Vagina (tissue), 2 donors: ENCODE measurements around the gene MGMT. TPM values are rescaled to one million over a fixed set of nuclear protein-coding genes. Genes with fewer than 3 reads are reported as not detected.
A peak's percentile ranks its signal among the peaks of the same experiment; 100 is the strongest.

ENCODE experiments used
- DNase-seq, 2 donors: peaks; one replicate each; pipeline ENCODE4 v3.0.0-alpha.2; 2017; ENCODE audit errors: extremely low spot score in 2 of 2
- H3K27ac ChIP-seq: fragments of 200-600 bp; sonication (generic); one replicate; pipeline ENCODE4 v1.5.1; 2019
- H3K27me3 ChIP-seq: fragments of 200-600 bp; sonication (generic); one replicate; pipeline ENCODE4 v1.5.1; 2019
- H3K36me3 ChIP-seq, 2 donors: fragments of 200-600 bp; sonication (generic); one replicate each; pipeline ENCODE4 v1.5.1; 2017 to 2019
- H3K4me1 ChIP-seq: fragments of 200-600 bp; sonication (generic); one replicate; pipeline ENCODE4 v1.5.1; 2019
- H3K4me3 ChIP-seq, 2 donors: fragments of 200-600 bp; sonication (generic); 1 replicate in 1 of 2; 2 replicates in 1 of 2; pipeline ENCODE4 v1.5.1; 2016 to 2019
- H3K9me3 ChIP-seq: fragments of 200-600 bp; sonication (generic); one replicate; pipeline ENCODE4 v1.5.1; 2019
- POLR2A ChIP-seq, 2 donors: fragments of 450-650 bp; IDR thresholded peaks; one replicate each; pipeline ENCODE4 v1.6.1; 2017; ENCODE audit warnings: antibody characterized with exemption in 2 of 2, mild to moderate bottlenecking in 2 of 2, moderate library complexity in 2 of 2
- POLR2AphosphoS5 ChIP-seq, 2 donors: sonication (generic); formaldehyde crosslinking; IDR thresholded peaks; one replicate each; pipeline ENCODE4 v1.9.0; 2017; ENCODE audit warnings: antibody characterized with exemption in 2 of 2, mild to moderate bottlenecking in 2 of 2, low read depth in 1 of 2; ENCODE audit not compliant: insufficient read depth in 1 of 2
- intact Hi-C: fragments of 100-400 bp; cut with DNase I; formaldehyde crosslinking; loops from one replicate; pipeline ENCODE4 v1.15.1; 2023
- total RNA-seq: library from RNA; depleted of rRNA; stranded (reverse); fragments of >200 nt; gene quantifications from one replicate; pipeline ENCODE4 v1.2.3, GENCODE V29; 2016
- TF ChIP-seq, protein P1 (sequence below), 3 experiments: fragments of 450-650 bp in 2 of 3; fragments of 200-600 bp in 1 of 3; sonication (generic) in 1 of 3; IDR thresholded peaks; one replicate each; pipeline ENCODE4 v1.5.1; 2017 to 2019; ENCODE audit warnings: antibody characterized with exemption in 3 of 3, mild to moderate bottlenecking in 2 of 3, moderate library complexity in 2 of 3

Gene MGMT
- total RNA-seq, 1 donor from 2014 or later, result 16.0 TPM

DNA sequence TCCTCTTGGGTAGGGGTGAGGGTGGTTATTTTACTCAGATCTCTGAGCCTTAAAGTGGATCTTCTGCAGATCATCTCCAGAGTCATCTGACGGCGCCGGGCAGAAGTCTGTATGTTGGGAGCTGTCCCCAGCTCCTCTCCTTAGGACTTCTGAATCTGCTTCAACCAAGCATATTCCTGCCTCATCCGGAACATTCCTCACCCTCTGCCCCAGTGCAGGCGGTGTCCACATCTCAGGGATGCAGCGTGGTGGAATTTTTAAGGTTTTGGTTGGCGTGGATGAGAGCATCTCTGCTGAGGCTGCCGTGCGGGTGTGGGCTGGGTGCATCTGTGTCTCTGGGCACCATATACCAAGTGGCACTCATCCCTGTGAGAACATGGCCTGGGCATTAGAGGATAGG lies 148.3 kb downstream of the MGMT start:
- TF ChIP-seq POLR2AphosphoS5 (IDR thresholded peaks at IDR 0.05; ENCODE audit: insufficient read depth in 1 of 2, low read depth in 1 of 2) (no peak), POLR2A (IDR thresholded peaks at IDR 0.05) (no peak)
- TF ChIP-seq, protein P1, sequence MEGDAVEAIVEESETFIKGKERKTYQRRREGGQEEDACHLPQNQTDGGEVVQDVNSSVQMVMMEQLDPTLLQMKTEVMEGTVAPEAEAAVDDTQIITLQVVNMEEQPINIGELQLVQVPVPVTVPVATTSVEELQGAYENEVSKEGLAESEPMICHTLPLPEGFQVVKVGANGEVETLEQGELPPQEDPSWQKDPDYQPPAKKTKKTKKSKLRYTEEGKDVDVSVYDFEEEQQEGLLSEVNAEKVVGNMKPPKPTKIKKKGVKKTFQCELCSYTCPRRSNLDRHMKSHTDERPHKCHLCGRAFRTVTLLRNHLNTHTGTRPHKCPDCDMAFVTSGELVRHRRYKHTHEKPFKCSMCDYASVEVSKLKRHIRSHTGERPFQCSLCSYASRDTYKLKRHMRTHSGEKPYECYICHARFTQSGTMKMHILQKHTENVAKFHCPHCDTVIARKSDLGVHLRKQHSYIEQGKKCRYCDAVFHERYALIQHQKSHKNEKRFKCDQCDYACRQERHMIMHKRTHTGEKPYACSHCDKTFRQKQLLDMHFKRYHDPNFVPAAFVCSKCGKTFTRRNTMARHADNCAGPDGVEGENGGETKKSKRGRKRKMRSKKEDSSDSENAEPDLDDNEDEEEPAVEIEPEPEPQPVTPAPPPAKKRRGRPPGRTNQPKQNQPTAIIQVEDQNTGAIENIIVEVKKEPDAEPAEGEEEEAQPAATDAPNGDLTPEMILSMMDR (IDR thresholded peaks at IDR 0.05), result no peak
- intact Hi-C loops, result no loop called here
- H3K36me3 ChIP-seq, result no peaks in the 10 kb centered on the region
- H3K4me1 ChIP-seq, result no peaks in the 10 kb centered on the region
- no peaks in the 10 kb centered on the region for H3K27me3 ChIP-seq
- H3K27ac ChIP-seq, result no peak overlapping the region
- peak in 1 of 2 donors; percentile 56 for DNase-seq
- no peak overlapping the region for H3K4me3 ChIP-seq
- no peaks in the 10 kb centered on the region for H3K9me3 ChIP-seq

DNA sequence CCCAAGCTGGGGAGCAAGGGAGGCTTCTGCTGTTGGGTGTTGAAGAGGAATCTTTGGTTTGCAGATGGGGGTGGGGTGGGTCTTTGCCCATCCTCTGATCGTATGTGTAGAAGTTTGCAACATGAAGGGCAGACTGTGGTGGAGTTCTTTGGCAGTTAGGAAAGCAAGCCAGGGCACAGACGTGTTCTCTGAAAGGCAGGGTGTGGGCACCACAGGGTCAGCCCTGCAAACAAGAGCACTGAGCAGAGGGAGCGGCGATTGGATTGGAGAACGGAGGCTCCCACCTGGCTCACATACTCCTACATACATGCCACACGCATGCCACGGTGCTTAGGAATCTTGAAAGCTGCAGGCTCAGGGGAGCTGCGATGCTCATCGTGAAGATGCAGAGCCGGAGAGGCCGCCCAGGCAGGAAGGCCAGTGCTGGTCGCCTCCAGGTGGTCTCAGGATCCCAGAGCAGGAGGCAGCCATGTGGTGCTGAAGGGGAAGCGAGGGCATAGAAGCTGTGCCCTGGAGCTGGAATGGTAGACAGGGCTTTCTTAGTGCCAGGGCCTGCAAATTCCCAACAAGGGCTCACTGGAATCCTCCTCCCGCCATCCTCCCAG lies 149.0 kb downstream of the MGMT start:
- intact Hi-C loops, result no loop called here
- DNase-seq, result peak in 1 of 2 donors; percentile 74
- Histone ChIP-seq H3K4me3 (no peak overlapping the region), H3K4me1 (no peaks in the 10 kb centered on the region), H3K27ac (no peak overlapping the region), H3K27me3 (no peaks in the 10 kb centered on the region), H3K36me3 (no peaks in the 10 kb centered on the region), H3K9me3 (no peaks in the 10 kb centered on the region)
- TF ChIP-seq POLR2AphosphoS5 (IDR thresholded peaks at IDR 0.05; ENCODE audit: insufficient read depth in 1 of 2, low read depth in 1 of 2), result no peak
- TF ChIP-seq POLR2A (IDR thresholded peaks at IDR 0.05), result no peak

DNA sequence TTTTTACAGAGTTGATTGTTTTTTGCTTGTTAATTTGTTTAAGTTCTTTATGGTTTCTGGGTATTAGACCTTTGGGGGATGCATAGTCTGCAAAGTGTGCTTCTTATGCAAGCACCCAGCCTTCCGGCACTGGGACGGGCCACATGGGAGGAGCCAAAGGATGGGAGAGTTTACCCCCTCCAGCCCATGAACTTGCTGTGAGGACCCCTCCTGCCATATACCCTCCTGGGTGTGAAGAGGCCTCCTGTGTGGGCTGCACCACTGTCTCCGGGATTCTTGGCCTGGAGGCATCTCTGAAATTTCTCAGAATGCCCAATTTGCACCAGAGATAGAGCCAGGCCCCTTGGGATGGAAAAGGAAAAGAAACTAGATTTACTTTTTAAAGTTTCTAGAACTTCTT lies 150.7 kb downstream of the MGMT start:
- no peaks in the 10 kb centered on the region for H3K9me3 ChIP-seq
- no peak overlapping the region for H3K4me3 ChIP-seq
- H3K27ac ChIP-seq, result no peak overlapping the region
- no peaks in the 10 kb centered on the region for H3K27me3 ChIP-seq
- TF ChIP-seq POLR2A (IDR thresholded peaks at IDR 0.05) (no peak), POLR2AphosphoS5 (IDR thresholded peaks at IDR 0.05; ENCODE audit: insufficient read depth in 1 of 2, low read depth in 1 of 2) (no peak)
- TF ChIP-seq, protein P1 (IDR thresholded peaks at IDR 0.05), result no peak
- DNase-seq, result peak in 1 of 2 donors; percentile 58
- intact Hi-C loops, result no loop called here
- H3K4me1 ChIP-seq, result no peaks in the 10 kb centered on the region
- no peaks in the 10 kb centered on the region for H3K36me3 ChIP-seq

DNA sequence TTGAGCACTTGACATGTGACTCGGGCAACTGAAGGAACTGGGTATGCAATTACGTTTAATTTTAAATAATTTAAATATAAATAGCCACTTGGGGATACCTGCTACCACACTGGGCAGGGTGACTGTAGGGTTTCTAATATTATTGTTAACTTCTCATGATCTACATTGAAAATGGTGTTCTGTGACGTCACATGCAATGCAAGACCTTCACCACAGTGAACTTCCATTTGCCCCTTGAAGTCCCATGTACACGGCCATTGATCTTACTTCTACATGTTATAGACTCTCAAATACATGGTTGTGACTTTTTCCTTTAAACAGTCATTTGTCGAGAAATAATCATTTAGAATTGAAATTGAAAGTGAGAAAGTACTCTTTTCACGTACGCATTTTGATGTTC lies 154.0 kb downstream of the MGMT start:
- Histone ChIP-seq H3K9me3 (no peaks in the 10 kb centered on the region), H3K27me3 (no peaks in the 10 kb centered on the region), H3K36me3 (no peaks in the 10 kb centered on the region), H3K4me3 (no peak overlapping the region), H3K27ac (no peak overlapping the region), H3K4me1 (no peaks in the 10 kb centered on the region)
- DNase-seq, result peak in 1 of 2 donors; percentile 18
- TF ChIP-seq POLR2A (IDR thresholded peaks at IDR 0.05) (no peak), POLR2AphosphoS5 (IDR thresholded peaks at IDR 0.05; ENCODE audit: insufficient read depth in 1 of 2, low read depth in 1 of 2) (no peak)
- TF ChIP-seq, protein P1 (IDR thresholded peaks at IDR 0.05), result no peak
- intact Hi-C loops, result no loop called here

DNA sequence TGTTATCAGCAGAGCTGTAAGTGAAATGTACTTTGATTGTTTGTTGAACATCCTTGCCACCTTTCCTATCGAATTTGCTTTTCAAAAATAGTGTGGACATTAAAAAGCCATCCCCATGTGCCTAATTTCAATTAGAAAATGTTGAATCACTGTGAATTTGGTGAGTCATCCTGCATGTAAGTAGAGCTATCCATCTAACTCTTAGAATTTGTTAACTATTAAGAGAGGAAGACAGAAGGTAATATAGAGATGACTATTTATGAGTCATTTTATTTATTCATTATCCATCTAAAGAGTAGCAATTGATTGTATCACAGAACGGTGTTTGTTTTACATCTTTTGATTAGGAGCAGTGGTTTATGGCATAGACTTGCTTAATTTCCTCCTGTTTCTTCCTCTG lies 154.7 kb downstream of the MGMT start:
- Histone ChIP-seq H3K4me1 (no peaks in the 10 kb centered on the region), H3K4me3 (no peak overlapping the region), H3K27ac (no peak overlapping the region), H3K36me3 (no peaks in the 10 kb centered on the region), H3K9me3 (no peaks in the 10 kb centered on the region), H3K27me3 (no peaks in the 10 kb centered on the region)
- TF ChIP-seq POLR2A (IDR thresholded peaks at IDR 0.05), result no peak
- TF ChIP-seq, protein P1 (IDR thresholded peaks at IDR 0.05), result no peak
- no peak for TF ChIP-seq POLR2AphosphoS5 (IDR thresholded peaks at IDR 0.05; ENCODE audit: insufficient read depth in 1 of 2, low read depth in 1 of 2)
- DNase-seq, result no peak
- intact Hi-C loops, result no loop called here
